Skeletal muscle cell (primary cell): Measurements from ENCODE around the gene GTF2H4.
"Not testable (repeated sequence)": the region's sequence is repeated elsewhere in the genome, so short reads cannot be mapped to it uniquely, and the experiment has no call there.

Experiments
- DNase-seq: peaks from one replicate; pipeline ENCODE4 v3.0.0-alpha.2; 2010; ENCODE audit warnings: low read depth
- H3K4me3 ChIP-seq: 2 replicates; pipeline ENCODE4 v1.5.1; 2011; ENCODE audit warnings: low read depth, mild to moderate bottlenecking, control low read depth, low read length, moderate library complexity

GTF2H4 gene

GRCh38 chr6:30914076-30914853, 6.3 kb downstream of the GTF2H4 start, which contains the start of gene VARS2:
VARS2 (plus strand) TSS chr6:30914238; CDS start chr6:30914837, 599 bp downstream.
- peak within 1 kb of the TSS; percentile 53 for H3K4me3 ChIP-seq
- peak; percentile 69 for DNase-seq

- no peak for DNase-seq
- H3K4me3 ChIP-seq: peak overlapping the region; percentile 53
These were observed 7.0 kb downstream of the GTF2H4 start for GRCh38 chr6:30914854-30915590.

- DNase-seq: peak; percentile 24
These were observed 7.6 kb downstream of the GTF2H4 start for GRCh38 chr6:30915591-30915946.

GRCh38 chr6:30917041-30917440, 9.0 kb downstream of the GTF2H4 start:
- DNase-seq: no peak
- no peak overlapping the region for H3K4me3 ChIP-seq

More at GRCh38 chr6:30915591-30915946, 7.6 kb downstream of the GTF2H4 start:
- no peak overlapping the region for H3K4me3 ChIP-seq

- no peak overlapping the region for H3K4me3 ChIP-seq
- no peak for DNase-seq
These were observed 9.5 kb downstream of the GTF2H4 start for GRCh38 chr6:30917487-30917886.

- DNase-seq: no peak
- no peak overlapping the region for H3K4me3 ChIP-seq
These were observed 10.7 kb downstream of the GTF2H4 start for GRCh38 chr6:30918670-30919069.

GRCh38 chr6:30922447-30922852, 14.4 kb downstream of the GTF2H4 start:
- DNase-seq: no peak
- no peak overlapping the region for H3K4me3 ChIP-seq

GRCh38 chr6:30924040-30924627, 16.1 kb downstream of the GTF2H4 start:
- not testable (repeated sequence) for H3K4me3 ChIP-seq, DNase-seq

GRCh38 chr6:30926644-30927043, 18.6 kb downstream of the GTF2H4 start:
- H3K4me3 ChIP-seq: no peak overlapping the region
- no peak for DNase-seq

GRCh38 chr6:30927080-30927479, 19.1 kb downstream of the GTF2H4 start:
- not testable (repeated sequence) for DNase-seq, H3K4me3 ChIP-seq

GRCh38 chr6:30928677-30929076, 20.7 kb downstream of the GTF2H4 start:
- DNase-seq: no peak
- H3K4me3 ChIP-seq: no peak overlapping the region

GRCh38 chr6:30930506-30930905, 22.5 kb downstream of the GTF2H4 start:
- H3K4me3 ChIP-seq: no peak overlapping the region
- no peak for DNase-seq

GRCh38 chr6:30931272-30931671, 23.3 kb downstream of the GTF2H4 start:
- no peak overlapping the region for H3K4me3 ChIP-seq
- no peak for DNase-seq

- DNase-seq: no peak
- no peak within 1 kb of the TSS for H3K4me3 ChIP-seq
These were observed 24.1 kb downstream of the GTF2H4 start, which contains the start of gene SFTA2 for GRCh38 chr6:30931969-30932645. SFTA2 (minus strand) TSS chr6:30932170; CDS start chr6:30932096, 74 bp downstream.

- H3K4me3 ChIP-seq: no peak overlapping the region
- no peak for DNase-seq
These were observed 24.8 kb downstream of the GTF2H4 start for GRCh38 chr6:30932665-30933365.

- H3K4me3 ChIP-seq: no peak overlapping the region
- DNase-seq: no peak
These were observed 27.0 kb downstream of the GTF2H4 start for GRCh38 chr6:30935018-30935417.

- H3K4me3 ChIP-seq: no peak overlapping the region
- DNase-seq: no peak
These were observed 29.3 kb downstream of the GTF2H4 start for GRCh38 chr6:30937265-30937664.

GRCh38 chr6:30938730-30939129, 30.7 kb downstream of the GTF2H4 start:
- H3K4me3 ChIP-seq: no peak overlapping the region
- no peak for DNase-seq

GRCh38 chr6:30939473-30939872, 31.5 kb downstream of the GTF2H4 start:
- no peak for DNase-seq

More at GRCh38 chr6:30939473-30939872, 31.5 kb downstream of the GTF2H4 start:
- no peak overlapping the region for H3K4me3 ChIP-seq
